Brain microvascular endothelial cell (primary cell): ENCODE data around the gene SHBG.
"Not testable (repeated sequence)": the region's sequence is repeated elsewhere in the genome, so short reads cannot be mapped to it uniquely, and the experiment has no call there.

Source experiments
- DNase-seq: peaks from one replicate; pipeline ENCODE4 v3.0.0-alpha.2; 2020
- H3K27ac ChIP-seq: fragments of 250-450 bp; sonication (Bioruptor Pico); 2 replicates; pipeline ENCODE4 v1.5.1; 2020; ENCODE audit warnings: mild to moderate bottlenecking, moderate library complexity
- H3K27me3 ChIP-seq: fragments of 250-450 bp; sonication (Bioruptor Pico); replicated peaks from 2 replicates; pipeline ENCODE4 v1.5.1; 2020; ENCODE audit warnings: mild to moderate bottlenecking
- H3K36me3 ChIP-seq: fragments of 250-450 bp; sonication (Bioruptor Pico); replicated peaks from 2 replicates; pipeline ENCODE4 v1.5.1; 2020; ENCODE audit warnings: mild to moderate bottlenecking
- H3K4me3 ChIP-seq: 2 replicates; pipeline ENCODE4 v1.5.1; 2011; ENCODE audit warnings: low read depth, mild to moderate bottlenecking, control low read depth, low read length, moderate library complexity
- in situ Hi-C: cut with HindIII; loops from 2 replicates; pipeline ENCODE4 v1.10.0; 2017; ENCODE audit warnings: low sequenced_read_pairs, low pct_ligation_motif_present
- TF ChIP-seq, protein P1 (sequence below): IDR thresholded peaks from 2 replicates; pipeline ENCODE4 v1.5.1; 2011; ENCODE audit warnings: low read depth, mild to moderate bottlenecking, moderate library complexity, low read length, control low read depth, inconsistent platforms; ENCODE audit errors: missing control alignments

The SHBG gene

GRCh38 chr17:7615265-7615747 lies 14.6 kb upstream of the SHBG start:
- DNase-seq = no peak
- in situ Hi-C loops = no loop called here
- peaks cover 3% of the 10 kb centered on the region for H3K36me3 ChIP-seq
- no peak overlapping the region for H3K27ac ChIP-seq
- H3K27me3 ChIP-seq = no peaks in the 10 kb centered on the region
- TF ChIP-seq, protein P1, sequence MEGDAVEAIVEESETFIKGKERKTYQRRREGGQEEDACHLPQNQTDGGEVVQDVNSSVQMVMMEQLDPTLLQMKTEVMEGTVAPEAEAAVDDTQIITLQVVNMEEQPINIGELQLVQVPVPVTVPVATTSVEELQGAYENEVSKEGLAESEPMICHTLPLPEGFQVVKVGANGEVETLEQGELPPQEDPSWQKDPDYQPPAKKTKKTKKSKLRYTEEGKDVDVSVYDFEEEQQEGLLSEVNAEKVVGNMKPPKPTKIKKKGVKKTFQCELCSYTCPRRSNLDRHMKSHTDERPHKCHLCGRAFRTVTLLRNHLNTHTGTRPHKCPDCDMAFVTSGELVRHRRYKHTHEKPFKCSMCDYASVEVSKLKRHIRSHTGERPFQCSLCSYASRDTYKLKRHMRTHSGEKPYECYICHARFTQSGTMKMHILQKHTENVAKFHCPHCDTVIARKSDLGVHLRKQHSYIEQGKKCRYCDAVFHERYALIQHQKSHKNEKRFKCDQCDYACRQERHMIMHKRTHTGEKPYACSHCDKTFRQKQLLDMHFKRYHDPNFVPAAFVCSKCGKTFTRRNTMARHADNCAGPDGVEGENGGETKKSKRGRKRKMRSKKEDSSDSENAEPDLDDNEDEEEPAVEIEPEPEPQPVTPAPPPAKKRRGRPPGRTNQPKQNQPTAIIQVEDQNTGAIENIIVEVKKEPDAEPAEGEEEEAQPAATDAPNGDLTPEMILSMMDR = no peak
- H3K4me3 ChIP-seq = peak overlapping the region; percentile 53

- no peak for DNase-seq
- in situ Hi-C loops = no loop called here
These were observed 11.3 kb upstream of the SHBG start for GRCh38 chr17:7618608-7619007.

DNA sequence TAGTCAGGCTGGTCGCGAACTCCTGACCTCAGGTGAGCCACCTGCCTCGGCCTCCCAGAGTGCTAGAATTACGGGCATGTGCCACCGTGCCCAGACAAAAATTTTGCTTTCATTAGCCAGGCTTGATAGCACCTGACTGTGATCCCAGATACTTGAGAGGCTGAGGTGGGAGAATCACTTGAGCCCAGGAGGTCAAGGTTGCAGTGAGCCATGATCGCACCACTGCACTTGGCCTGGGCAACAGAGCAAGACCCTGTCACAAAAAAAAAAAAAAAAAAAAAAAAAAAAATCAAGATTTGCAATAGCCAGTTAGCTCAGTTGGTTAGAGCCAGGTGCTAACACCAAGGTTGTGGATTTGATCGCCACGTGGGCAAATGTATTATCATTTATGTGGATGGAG lies 9.1 kb upstream of the SHBG start:
- Histone ChIP-seq H3K27ac (no peak overlapping the region), H3K27me3 (no peaks in the 10 kb centered on the region), H3K4me3 (no peak overlapping the region), H3K36me3 (no peaks in the 10 kb centered on the region)
- no peak for DNase-seq
- TF ChIP-seq, protein P1 = no peak
- in situ Hi-C loops = no loop called here

More at GRCh38 chr17:7618608-7619007, 11.3 kb upstream of the SHBG start:
- no peaks in the 10 kb centered on the region for H3K36me3 ChIP-seq
- no peak overlapping the region for H3K4me3 ChIP-seq
- TF ChIP-seq, protein P1 = no peak
- no peak overlapping the region for H3K27ac ChIP-seq
- no peaks in the 10 kb centered on the region for H3K27me3 ChIP-seq

GRCh38 chr17:7623661-7624060 lies 6.3 kb upstream of the SHBG start:
- H3K27me3 ChIP-seq = no peaks in the 10 kb centered on the region
- in situ Hi-C loops = no loop called here
- H3K27ac ChIP-seq = no peak overlapping the region
- TF ChIP-seq, protein P1 = no peak
- H3K36me3 ChIP-seq = no peaks in the 10 kb centered on the region
- no peak for DNase-seq
- no peak overlapping the region for H3K4me3 ChIP-seq

DNA sequence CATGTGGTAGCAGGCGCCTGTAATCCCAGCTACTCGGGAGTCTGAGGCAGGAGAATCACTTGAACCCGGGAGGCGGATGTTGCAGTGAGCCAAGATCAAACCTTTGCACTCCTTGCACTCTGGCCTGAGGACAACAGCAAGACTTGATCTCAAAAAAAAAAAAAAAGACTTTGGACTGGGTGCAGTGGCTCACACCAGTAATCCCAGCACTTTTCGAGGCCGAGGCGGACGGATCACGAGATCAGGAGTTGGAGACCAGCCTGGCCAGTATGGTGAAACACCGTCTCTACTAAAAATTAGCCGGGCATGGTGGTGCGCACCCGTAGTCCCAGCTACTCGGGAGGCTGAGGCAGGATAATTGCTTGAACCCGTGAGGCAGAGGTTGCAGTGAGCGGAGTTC lies 4.2 kb upstream of the SHBG start:
- H3K4me3 ChIP-seq, H3K36me3 ChIP-seq: not testable (repeated sequence)

DNA sequence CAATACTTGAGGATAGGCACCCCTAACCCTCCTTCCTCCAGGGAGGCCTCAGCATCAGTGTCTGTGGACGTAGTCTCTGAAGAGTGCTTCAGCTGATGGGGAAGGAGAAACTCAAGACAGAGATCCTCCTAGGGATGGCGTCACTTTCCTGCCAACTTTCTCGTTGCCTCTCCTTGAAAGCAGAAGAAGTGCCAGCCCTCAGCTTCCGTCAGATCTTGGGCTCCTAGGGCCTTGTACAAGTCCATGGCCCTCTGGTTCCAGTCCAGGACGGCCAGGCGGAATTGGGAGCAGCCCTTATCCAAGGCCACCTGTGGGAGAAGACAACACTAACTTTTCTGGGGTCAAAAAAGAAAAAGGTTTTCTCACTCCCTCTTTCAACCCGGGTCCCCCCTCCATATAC lies 3.6 kb upstream of the SHBG start:
- DNase-seq = no peak
- no peaks in the 10 kb centered on the region for H3K36me3 ChIP-seq
- TF ChIP-seq, protein P1 = no peak
- no peaks in the 10 kb centered on the region for H3K27me3 ChIP-seq
- H3K4me3 ChIP-seq = no peak overlapping the region
- H3K27ac ChIP-seq = no peak overlapping the region
- in situ Hi-C loops = no loop called here

More for the DNA sequence above, 4.2 kb upstream of the SHBG start:
- in situ Hi-C loops, H3K27me3 ChIP-seq, H3K27ac ChIP-seq, DNase-seq: not testable (repeated sequence)
